Caco-2 (cell line): ENCODE results near the gene GLI3. TPM values are rescaled to one million over a fixed set of nuclear protein-coding genes. Genes with fewer than 3 reads are reported as not detected.

Experiments used
- BruUV-seq: library from RNA; stranded (reverse); fragments of 400-500 nt; replicated peaks from 2 replicates; lab custom pipeline; 2021; lab: Mats Ljungman, UMichigan
- CTCF ChIA-PET: fragments of 300-600 bp; sonication (Branson Sonifier 250); formaldehyde crosslinking; loops from one replicate; lab custom pipeline; 2022; ENCODE audit warnings: antibody characterized with exemption; lab: Charles Lee
- POLR2A ChIA-PET: fragments of 300-600 bp; sonication (Branson Sonifier 250); formaldehyde crosslinking; loops from one replicate; lab custom pipeline; 2022; ENCODE audit warnings: antibody characterized with exemption; lab: Charles Lee
- DNase-seq, 2 experiments: peaks; one replicate each; pipeline versions ENCODE4 v3.0.0 to v3.0.0-alpha.2; 2020 to 2022
- H3K27me3 ChIP-seq: replicated peaks from 2 replicates; pipeline ENCODE4 v1.6.0; 2011; ENCODE audit warnings: low read length; ENCODE audit not compliant: control insufficient read depth, insufficient read depth
- H3K36me3 ChIP-seq: 2 replicates; pipeline ENCODE4 v1.5.1; 2011; ENCODE audit warnings: low read length; ENCODE audit not compliant: control insufficient read depth, insufficient read depth
- H3K4me1 ChIP-seq: fragments of 250-450 bp; sonication (Bioruptor Pico); 2 replicates; pipeline ENCODE4 v1.5.1; 2020; ENCODE audit warnings: mild to moderate bottlenecking
- H3K4me3 ChIP-seq: 2 replicates; pipeline ENCODE4 v1.5.1; 2011; ENCODE audit warnings: low read depth, mild to moderate bottlenecking, control low read depth, low read length
- H3K9me3 ChIP-seq: fragments of 250-450 bp; sonication (Bioruptor Pico); 2 replicates; pipeline ENCODE4 v1.5.1; 2020; ENCODE audit warnings: mild to moderate bottlenecking, moderate library complexity
- H3K27ac Mint-ChIP-seq: one replicate; pipeline ENCODE4 v1.8.0; 2022; ENCODE audit warnings: mixed read lengths; ENCODE audit not compliant: unreplicated experiment
- H3K27me3 Mint-ChIP-seq: one replicate; pipeline ENCODE4 v1.8.0; 2022; ENCODE audit warnings: mixed read lengths; ENCODE audit not compliant: insufficient read depth, unreplicated experiment
- H3K36me3 Mint-ChIP-seq: one replicate; pipeline ENCODE4 v1.8.0; 2022; ENCODE audit warnings: mild to moderate bottlenecking, mixed read lengths; ENCODE audit not compliant: insufficient read depth, unreplicated experiment
- H3K4me1 Mint-ChIP-seq: one replicate; pipeline ENCODE4 v1.8.0; 2022; ENCODE audit warnings: low read depth, mixed read lengths; ENCODE audit not compliant: unreplicated experiment
- H3K4me3 Mint-ChIP-seq: one replicate; pipeline ENCODE4 v1.8.0; 2022; ENCODE audit warnings: mild to moderate bottlenecking, moderate library complexity, mixed read lengths; ENCODE audit not compliant: unreplicated experiment
- H3K9me3 Mint-ChIP-seq: one replicate; pipeline ENCODE4 v1.8.0; 2022; ENCODE audit warnings: mixed read lengths; ENCODE audit not compliant: unreplicated experiment
- intact Hi-C: fragments of 100-400 bp; cut with micrococcal nuclease; formaldehyde crosslinking; loops from one replicate; pipeline ENCODE4 v1.10.0; 2022; ENCODE audit not compliant: unreplicated experiment
- total RNA-seq: library from RNA; stranded (reverse); gene quantifications from 2 replicates; pipeline ENCODE4 v1.2.3, GENCODE V29; 2022
- TF ChIP-seq, protein P1 (sequence below), 2 experiments: fragments of 200-600 bp in 1 of 2; IDR thresholded peaks; 1 replicate in 1 of 2; 2 replicates in 1 of 2; pipeline versions ENCODE4 v1.5.1 to v1.8.0; 2011 to 2022; ENCODE audit warnings: antibody characterized with exemption in 1 of 2, control low read depth in 1 of 2, inconsistent platforms in 1 of 2, low read depth in 1 of 2, low read length in 1 of 2, mild to moderate bottlenecking in 1 of 2, moderate library complexity in 1 of 2; ENCODE audit not compliant: insufficient read depth in 1 of 2, severe bottlenecking in 1 of 2, unreplicated experiment in 1 of 2

The GLI3 gene
- total RNA-seq, 1 experiment from 2014 or later: 1.00 TPM

DNA sequence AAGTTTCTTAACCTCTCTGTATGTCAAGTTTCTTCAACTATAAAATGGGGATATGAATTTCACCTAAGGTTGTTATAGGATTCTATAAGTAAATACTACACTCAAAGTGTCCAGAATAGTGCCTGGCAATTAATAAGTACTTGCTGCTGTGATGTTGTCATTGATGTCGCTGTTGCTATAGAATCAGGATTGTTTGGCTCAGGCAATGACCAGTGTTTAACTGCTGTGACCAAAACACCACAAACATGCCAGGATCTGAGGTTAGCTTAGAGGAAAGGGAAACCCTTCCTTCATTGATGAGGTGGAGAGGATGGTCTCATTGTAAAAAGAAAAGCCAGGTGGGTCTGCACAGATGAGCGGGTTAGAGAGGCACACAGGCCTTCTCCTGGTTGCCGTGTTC is 311.1 kb downstream of the GLI3 start:
- ChIA-PET POLR2A (no interaction called here), CTCF (no interaction called here)
- TF ChIP-seq, protein P1, sequence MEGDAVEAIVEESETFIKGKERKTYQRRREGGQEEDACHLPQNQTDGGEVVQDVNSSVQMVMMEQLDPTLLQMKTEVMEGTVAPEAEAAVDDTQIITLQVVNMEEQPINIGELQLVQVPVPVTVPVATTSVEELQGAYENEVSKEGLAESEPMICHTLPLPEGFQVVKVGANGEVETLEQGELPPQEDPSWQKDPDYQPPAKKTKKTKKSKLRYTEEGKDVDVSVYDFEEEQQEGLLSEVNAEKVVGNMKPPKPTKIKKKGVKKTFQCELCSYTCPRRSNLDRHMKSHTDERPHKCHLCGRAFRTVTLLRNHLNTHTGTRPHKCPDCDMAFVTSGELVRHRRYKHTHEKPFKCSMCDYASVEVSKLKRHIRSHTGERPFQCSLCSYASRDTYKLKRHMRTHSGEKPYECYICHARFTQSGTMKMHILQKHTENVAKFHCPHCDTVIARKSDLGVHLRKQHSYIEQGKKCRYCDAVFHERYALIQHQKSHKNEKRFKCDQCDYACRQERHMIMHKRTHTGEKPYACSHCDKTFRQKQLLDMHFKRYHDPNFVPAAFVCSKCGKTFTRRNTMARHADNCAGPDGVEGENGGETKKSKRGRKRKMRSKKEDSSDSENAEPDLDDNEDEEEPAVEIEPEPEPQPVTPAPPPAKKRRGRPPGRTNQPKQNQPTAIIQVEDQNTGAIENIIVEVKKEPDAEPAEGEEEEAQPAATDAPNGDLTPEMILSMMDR (IDR thresholded peaks at IDR 0.05; ENCODE audit: insufficient read depth in 1 of 2, low read depth in 1 of 2, low read length in 1 of 2, severe bottlenecking in 1 of 2, unreplicated experiment in 1 of 2): no peak
- Histone ChIP-seq H3K9me3 (0 out of 2 replicates have a peak, but pooled peaks cover 3% of the 10 kb centered on the region), H3K36me3 (no peaks in the 10 kb centered on the region), H3K4me3 (no peak overlapping the region), H3K27me3 (no peaks in the 10 kb centered on the region), H3K4me1 (no peaks in the 10 kb centered on the region)
- BruUV-seq: no TSS peak
- intact Hi-C loops: no loop called here
- Mint-ChIP-seq H3K27ac (no peak overlapping the region), H3K27me3 (peaks cover 22% of the 10 kb centered on the region), H3K9me3 (peaks cover 9% of the 10 kb centered on the region), H3K36me3 (no peaks in the 10 kb centered on the region), H3K4me1 (no peaks in the 10 kb centered on the region), H3K4me3 (no peak overlapping the region)
- no peak for DNase-seq

DNA sequence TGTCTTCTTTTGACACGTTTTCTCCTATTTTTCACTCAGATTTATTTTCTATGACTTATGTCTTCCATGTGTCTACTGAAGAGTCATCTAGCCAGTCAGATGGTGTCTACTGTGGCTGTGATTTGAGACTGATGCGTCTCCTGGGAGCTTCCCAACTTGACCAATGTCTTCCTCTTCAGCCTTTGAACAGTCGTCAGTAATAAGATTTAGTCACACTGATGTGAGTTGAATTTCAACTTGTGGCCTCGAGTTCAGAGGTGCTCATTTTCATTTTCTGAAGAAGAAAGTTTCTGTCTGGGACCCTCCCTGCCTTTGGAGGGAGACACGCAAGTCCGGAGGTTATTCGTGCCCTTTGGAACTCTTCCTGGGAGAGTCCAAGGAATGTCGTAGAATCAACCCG is 312.2 kb downstream of the GLI3 start:
- DNase-seq: no peak
- BruUV-seq: no TSS peak
- TF ChIP-seq, protein P1 (IDR thresholded peaks at IDR 0.05; ENCODE audit: insufficient read depth in 1 of 2, low read depth in 1 of 2, low read length in 1 of 2, severe bottlenecking in 1 of 2, unreplicated experiment in 1 of 2): no peak

DNA sequence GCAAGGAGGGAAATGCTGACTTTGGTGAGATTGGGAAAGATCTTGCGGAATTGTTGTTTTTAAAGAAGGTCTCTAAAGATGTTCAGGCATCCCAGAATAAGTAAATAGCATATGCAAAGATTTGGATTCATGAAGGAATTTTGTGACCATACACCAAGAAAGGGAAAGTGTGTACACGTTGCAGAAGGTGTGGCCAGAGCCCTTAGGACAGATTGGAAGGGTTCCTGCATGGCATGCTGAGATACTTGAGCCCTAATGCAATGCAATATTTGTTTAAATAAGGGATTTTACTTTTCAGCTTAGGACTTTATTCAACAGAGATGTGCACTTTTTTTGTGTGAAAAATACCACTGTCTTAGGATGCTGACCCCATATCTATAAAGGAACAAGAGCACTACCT is 314.6 kb downstream of the GLI3 start:
- TF ChIP-seq, protein P1 (IDR thresholded peaks at IDR 0.05; ENCODE audit: insufficient read depth in 1 of 2, low read depth in 1 of 2, low read length in 1 of 2, severe bottlenecking in 1 of 2, unreplicated experiment in 1 of 2): no peak
- no peak overlapping the region for H3K4me3 ChIP-seq
- Mint-ChIP-seq H3K27me3 (peaks cover 24% of the 10 kb centered on the region), H3K4me3 (no peak overlapping the region), H3K9me3 (no peaks in the 10 kb centered on the region), H3K4me1 (no peaks in the 10 kb centered on the region), H3K27ac (no peak overlapping the region), H3K36me3 (no peaks in the 10 kb centered on the region)
- intact Hi-C loops: no loop called here
- CTCF ChIA-PET: no interaction called here
- no peaks in the 10 kb centered on the region for H3K4me1 ChIP-seq
- no peak for DNase-seq
- H3K36me3 ChIP-seq: no peaks in the 10 kb centered on the region
- POLR2A ChIA-PET: no interaction called here
- BruUV-seq: no TSS peak
- H3K9me3 ChIP-seq: 0 out of 2 replicates have a peak, but pooled peaks cover 3% of the 10 kb centered on the region
- H3K27me3 ChIP-seq: no peaks in the 10 kb centered on the region

More for the DNA sequence above, 312.2 kb downstream of the GLI3 start:
- no peaks in the 10 kb centered on the region for H3K36me3 ChIP-seq
- no peaks in the 10 kb centered on the region for H3K27me3 ChIP-seq
- 0 out of 2 replicates have a peak, but pooled peaks cover 3% of the 10 kb centered on the region for H3K9me3 ChIP-seq
- Mint-ChIP-seq H3K9me3 (peaks cover 7% of the 10 kb centered on the region), H3K4me1 (no peaks in the 10 kb centered on the region), H3K27ac (no peak overlapping the region), H3K27me3 (peaks cover 32% of the 10 kb centered on the region), H3K36me3 (no peaks in the 10 kb centered on the region), H3K4me3 (no peak overlapping the region)
- H3K4me3 ChIP-seq: no peak overlapping the region
- no peaks in the 10 kb centered on the region for H3K4me1 ChIP-seq
- intact Hi-C loops: no loop called here
- POLR2A ChIA-PET: no interaction called here
- CTCF ChIA-PET: no interaction called here
